HG03575 (cell line): ENCODE results near the gene PXDC1.

Source experiments
- ATAC-seq: cut with Tn5 transposase; IDR thresholded peaks from one replicate; pipeline ENCODE4 v1.9.1; 2021; ENCODE audit not compliant: unreplicated experiment, insufficient number of reproducible peaks, low FRiP score; ENCODE audit errors: extremely low read depth

PXDC1 gene

GRCh38 chr6:3740551-3741476 is 10.7 kb downstream of the PXDC1 start:
- ATAC-seq, result no peak

DNA sequence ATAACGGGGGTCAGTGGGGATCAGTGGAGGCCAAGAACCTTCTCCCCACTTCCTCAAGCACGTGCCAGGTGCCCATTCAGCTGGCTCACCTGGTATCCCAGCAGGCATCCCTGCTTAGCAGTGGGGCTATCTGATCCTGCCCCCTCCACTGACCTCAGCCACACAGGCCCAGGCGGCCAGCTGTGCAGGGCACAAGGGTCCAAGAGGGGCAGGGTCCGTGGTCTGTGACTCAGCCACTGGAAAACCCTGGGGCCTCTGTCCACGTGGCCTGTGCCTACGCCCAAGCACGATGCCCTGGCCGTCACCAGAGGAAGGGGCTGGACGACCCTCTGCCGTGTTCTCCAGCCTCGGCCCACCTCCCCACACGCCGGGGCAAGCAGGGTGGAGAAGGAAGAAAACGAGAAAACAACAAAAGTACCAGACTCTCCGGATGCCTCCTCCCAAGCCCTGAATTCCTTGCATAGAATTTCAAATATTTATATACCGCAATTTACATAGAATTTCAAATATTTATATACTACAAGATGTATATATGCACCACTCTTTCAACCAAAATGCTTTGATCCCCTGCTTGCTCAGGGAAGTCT is 12.1 kb downstream of the PXDC1 start:
- no peak for ATAC-seq

GRCh38 chr6:3738381-3739131 is 13.0 kb downstream of the PXDC1 start:
- no peak for ATAC-seq

DNA sequence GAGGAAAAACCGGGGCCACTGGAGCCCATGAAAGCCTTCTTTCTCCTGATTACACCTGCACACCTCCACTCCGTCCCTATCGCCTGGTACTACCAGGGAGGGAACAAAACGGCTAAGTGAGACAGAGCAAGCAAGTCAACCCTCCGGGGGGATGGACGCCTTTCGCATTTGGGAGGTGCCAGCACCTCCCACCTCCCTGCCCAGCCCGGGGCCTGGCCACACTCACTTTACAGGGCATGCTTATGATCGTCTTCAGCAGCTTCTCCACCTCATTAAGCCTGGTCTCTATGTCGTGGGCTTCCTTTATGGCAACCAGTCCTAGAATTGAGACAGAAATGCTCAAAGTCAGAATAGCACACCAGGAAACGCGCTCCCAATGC is 13.7 kb downstream of the PXDC1 start:
- ATAC-seq, result no peak

DNA sequence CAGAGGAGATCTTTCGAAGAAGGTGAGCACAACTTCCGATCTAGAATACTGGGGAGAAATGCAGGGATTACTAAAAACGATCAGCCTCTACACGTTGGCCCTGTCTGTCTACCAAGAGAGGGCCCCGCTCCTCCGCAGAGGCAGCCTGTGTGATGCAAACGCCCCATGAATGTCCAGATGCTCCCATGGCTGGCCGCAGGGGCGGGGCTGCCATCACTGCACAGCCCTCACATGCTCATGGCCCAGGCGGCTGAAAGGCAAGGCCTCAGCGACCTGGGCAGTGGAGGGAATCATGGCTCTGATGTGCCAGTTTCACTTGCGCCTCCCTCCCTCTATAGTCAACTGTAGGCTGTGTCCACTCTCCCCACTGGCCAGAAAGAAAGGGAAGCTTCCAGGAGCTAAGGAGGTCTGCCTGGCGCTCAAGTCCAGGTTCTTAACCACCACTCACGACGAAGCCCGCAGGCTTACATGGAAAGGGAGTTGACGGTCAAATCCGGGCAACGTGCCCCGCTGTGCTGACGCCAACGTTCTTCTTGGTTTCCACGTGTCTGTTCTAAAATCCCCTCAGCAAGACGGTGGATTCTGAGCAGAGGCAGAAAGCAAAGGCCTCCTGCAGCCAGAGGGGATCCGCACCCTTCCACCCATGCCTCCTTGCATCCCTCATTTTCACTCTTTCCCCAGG is 14.2 kb downstream of the PXDC1 start:
- ATAC-seq, result no peak

DNA sequence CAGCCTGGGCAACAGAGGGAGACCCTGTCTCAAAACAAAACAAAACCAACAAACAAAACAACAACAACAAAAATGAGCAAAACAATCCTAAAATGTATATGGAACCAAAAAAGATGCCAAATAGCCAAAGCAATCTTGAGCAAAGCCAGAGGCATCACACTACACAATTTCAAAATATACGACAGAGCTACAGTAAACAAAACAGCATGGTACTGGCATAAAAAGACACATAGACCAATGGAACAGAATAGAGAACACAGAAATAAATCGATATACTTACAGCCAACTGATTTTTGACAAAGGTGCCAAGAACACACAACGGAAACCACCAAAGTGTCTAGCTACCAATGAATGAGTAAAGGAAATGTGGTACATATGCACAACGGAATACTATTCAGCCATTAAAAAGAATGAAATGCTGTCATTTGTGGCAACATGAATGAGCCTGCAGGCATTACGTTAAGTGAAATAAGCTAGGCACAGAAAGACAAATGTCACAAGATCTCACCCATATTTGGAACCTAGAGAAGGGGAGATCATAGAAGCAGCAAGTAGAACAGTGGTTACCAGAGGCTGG is 16.4 kb downstream of the PXDC1 start:
- no peak for ATAC-seq

- ATAC-seq, result no peak
Measured at GRCh38 chr6:3734023-3734422, 17.5 kb downstream of the PXDC1 start.

DNA sequence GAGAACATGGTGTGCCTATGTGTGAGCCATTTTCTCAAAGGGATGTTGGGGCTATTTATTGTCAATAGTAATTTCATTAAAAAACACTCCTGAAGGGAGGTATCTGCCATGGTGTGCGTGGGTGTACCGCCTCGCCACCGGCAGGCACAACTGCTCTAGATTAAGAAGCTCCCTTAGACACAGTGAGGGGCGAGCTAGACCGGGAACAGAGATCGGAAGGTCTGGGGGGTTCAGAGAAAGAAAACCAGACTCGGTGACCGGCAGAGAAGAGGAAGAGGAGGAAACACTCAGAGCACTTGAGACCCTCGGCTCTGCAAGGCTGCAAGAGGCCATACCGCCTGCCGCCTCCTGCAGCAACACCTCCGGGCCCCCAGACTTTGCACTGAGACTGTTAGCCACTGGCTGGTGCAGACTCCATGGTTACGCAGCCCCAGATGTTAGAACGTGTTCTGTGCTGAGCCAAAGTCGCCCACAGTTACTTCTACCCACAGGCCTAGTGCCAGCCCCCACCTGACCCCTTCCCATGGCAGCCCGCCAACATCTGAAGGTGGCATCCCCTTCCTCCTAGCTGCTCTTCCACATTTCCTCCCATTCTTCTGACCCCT is 18.1 kb downstream of the PXDC1 start:
- ATAC-seq, result no peak

DNA sequence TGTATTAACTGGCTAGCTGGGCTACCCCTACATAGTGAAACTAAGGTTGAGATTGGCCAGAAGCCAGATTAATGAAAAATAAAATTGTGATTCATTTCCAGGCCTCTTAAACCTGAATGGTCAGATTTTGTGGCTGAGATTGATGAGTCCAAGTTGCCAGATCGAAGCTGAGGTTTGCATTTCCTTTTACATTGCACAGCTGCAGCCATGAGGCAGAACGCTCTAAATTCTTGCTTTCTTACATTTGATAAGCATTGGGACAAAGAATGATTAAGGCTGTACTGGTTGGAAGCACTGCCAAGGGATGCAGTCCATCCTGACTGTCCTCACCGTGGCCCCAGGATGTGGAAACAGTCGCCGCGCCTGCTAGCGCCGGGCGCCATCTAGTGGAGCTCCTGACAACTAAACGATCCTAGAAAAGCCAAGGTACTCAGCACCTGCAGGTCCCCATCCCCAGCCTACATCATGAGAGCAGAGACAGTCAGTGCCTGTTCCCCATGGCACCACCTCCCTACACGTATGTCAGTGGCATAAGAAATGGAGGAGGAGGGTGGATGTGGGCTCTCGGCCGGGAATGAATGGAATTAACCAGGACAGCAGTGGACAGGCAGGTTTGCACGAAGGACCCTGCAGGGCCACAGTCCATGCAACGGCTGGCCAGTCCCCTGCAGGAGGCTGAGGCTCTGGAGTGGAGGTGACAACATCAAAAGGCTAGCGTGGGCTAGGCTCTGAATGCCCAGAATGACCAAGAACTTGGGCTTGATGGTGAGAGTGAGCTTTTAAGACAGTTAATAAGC is 19.0 kb downstream of the PXDC1 start:
- no peak for ATAC-seq

DNA sequence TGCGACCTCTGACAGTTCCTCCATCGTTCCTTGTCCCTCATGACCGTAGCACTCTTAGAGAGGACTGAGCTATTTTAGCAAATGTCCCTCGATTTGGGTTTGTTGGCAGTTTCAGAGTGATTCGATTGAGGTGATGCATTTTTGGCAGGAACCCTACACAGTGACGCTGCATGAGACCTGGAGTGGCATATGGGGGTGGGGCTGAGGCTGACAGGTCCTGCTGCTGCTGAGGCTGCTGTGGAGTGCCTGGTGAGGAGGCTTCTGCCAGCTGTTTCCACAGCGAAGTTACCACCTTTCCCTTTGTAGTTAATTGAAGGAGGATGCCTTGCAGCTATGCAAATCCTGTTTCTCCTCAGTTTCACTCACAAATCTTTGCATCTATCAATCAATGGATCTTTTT is 19.8 kb downstream of the PXDC1 start:
- ATAC-seq, result no peak

- no peak for ATAC-seq
Measured at GRCh38 chr6:3729603-3730344, 21.7 kb downstream of the PXDC1 start.

- ATAC-seq, result no peak
Measured at GRCh38 chr6:3727593-3728108, 23.9 kb downstream of the PXDC1 start.

DNA sequence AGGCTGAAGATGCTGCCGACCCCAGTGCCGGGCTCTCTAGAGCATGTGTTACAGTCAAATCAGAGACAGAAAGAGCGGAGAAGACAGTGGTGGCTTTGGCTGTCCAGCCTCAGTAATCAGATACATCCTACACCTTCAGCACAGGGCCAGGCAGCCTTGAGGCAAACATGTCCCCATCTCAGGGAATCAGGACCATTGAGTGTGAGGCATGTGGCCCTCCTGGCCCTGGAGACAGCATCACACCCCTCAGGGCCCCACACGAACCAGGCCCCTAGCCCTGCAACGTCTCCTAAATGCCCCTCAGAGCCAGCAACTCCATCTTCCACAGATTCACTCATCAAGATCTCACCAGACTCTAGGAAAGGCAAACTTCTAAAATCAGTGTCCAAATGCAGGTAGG is 24.5 kb downstream of the PXDC1 start:
- ATAC-seq, result no peak

DNA sequence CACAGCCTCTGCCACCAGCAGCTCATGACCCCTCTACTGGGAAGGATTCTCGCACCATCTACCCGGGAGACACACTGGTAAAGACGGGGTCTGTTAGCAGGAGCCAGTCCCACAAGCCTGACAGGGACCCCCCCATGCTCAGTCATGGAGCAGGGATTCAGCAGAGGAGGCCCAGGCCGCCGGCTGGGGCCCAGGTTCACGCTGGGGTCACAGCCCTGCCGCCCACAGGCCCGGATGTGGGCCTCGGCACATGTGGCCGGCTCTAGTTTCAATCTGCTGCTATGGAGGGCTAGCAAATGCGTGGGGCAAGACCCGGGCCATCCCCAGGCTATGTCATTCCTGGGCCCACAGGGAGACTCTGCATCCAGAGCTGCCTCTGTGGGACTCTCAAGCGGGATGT is 25.1 kb downstream of the PXDC1 start:
- ATAC-seq, result no peak

DNA sequence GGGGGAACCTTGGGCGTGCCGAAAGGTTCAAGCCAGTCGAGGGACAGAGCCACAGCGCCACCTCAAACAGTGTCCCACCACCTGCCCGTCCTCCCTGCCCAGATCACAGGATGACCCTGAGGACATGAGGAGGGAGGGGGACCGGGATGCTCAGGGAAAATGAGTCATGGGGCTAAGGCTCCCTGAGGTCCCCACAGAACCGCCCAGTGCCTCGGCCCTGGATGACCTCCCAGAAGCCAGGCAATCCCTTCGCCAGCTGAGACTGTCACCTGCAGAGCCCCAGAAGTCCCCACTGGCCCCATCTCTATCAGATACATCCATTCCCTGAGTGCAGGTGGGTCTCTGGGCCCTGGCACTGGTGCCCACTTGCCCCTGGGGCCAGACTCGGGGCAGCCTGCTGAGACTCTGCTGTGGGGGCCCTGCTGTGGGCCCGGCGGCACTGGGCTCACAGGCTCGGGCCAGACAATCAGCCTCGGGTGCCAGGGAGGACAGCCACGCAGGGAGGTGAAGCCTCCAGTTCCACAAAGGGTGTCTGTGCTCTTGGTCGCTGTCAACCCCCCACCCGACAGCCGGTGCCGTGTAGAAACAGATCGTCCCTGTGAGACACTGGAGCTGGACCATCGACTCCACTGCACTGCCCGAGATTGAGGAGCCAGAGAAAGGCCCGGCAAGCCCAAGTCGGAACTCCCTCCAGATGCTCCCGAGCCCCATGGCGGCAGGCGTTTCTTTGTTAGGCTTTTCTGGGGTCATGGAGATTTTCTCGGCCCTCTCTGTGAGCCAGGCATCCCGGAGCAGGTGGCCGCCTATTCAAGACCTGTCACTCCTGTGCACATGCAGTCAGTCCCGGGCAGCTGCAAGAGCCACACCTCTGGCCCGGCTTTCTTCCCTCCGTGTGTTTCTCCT is 26.1 kb downstream of the PXDC1 start:
- ATAC-seq, result no peak

- ATAC-seq, result no peak
Measured at GRCh38 chr6:3724451-3725144, 26.9 kb downstream of the PXDC1 start.
